ENCODE results near the gene SNX30.

- no peak for TF ChIP-seq EZH2phosphoT487 (IDR thresholded peaks at IDR 0.05; ENCODE audit: insufficient read depth, low read depth)
- TF ChIP-seq EZH2 (IDR thresholded peaks at IDR 0.05; ENCODE audit: insufficient read depth, poor library complexity, severe bottlenecking): no peak
Observed at GRCh38 chr9:112869041-112869529, 118.5 kb downstream of the SNX30 start.
